Gastrocnemius medialis (tissue), 4 donors: ENCODE measurements around the gene CHKA. TPM values are rescaled to one million over a fixed set of nuclear protein-coding genes. Genes with fewer than 3 reads are reported as not detected.

ENCODE experiments used
- ATAC-seq, 2 donors: fragments of 150-250 bp; one replicate each; pipeline ENCODE4 v1.9.1; 2016
- DNase-seq, 2 donors: peaks; one replicate each; pipeline ENCODE4 v3.0.0-alpha.2; 2019
- H3K27ac ChIP-seq, 4 donors: fragments of 200-600 bp; sonication (generic); 1 replicate in 1 of 4; 2 replicates in 3 of 4; pipeline ENCODE4 v1.5.1; 2016 to 2018; ENCODE audit warnings: mild to moderate bottlenecking in 2 of 4, moderate library complexity in 1 of 4
- H3K27me3 ChIP-seq, 3 donors: fragments of 200-600 bp; sonication (generic) in 2 of 3; 1 replicate in 1 of 3; 2 replicates in 2 of 3; pipeline versions ENCODE4 v1.5.1 to v1.6.0; 2016 to 2019; ENCODE audit warnings: mild to moderate bottlenecking in 1 of 3, moderate library complexity in 1 of 3
- H3K36me3 ChIP-seq, 2 donors: fragments of 200-600 bp; sonication (generic) in 1 of 2; one replicate each; pipeline ENCODE4 v1.5.1; 2017 to 2018
- H3K4me1 ChIP-seq, 2 donors: fragments of 200-600 bp; sonication (generic) in 1 of 2; one replicate each; pipeline ENCODE4 v1.5.1; 2016 to 2017; ENCODE audit warnings: mild to moderate bottlenecking in 2 of 2
- H3K4me3 ChIP-seq, 4 donors: fragments of 200-600 bp; sonication (generic) in 3 of 4; 1 replicate in 1 of 4; 2 replicates in 3 of 4; pipeline ENCODE4 v1.5.1; 2016 to 2019; ENCODE audit warnings: mild to moderate bottlenecking in 2 of 4
- H3K9me3 ChIP-seq, 3 donors: fragments of 200-600 bp; sonication (generic) in 2 of 3; 1 replicate in 1 of 3; 2 replicates in 2 of 3; pipeline ENCODE4 v1.5.1; 2016 to 2019
- POLR2A ChIP-seq, 2 donors: fragments of 450-650 bp; IDR thresholded peaks; one replicate each; pipeline ENCODE4 v1.6.1; 2017; ENCODE audit warnings: antibody characterized with exemption in 2 of 2, mild to moderate bottlenecking in 2 of 2, moderate library complexity in 2 of 2
- in situ Hi-C, 4 donors: fragments of 200-750 bp; cut with MboI; loops; one replicate each; pipeline versions ENCODE4 v1.15.0 to v1.8.0; 2017; ENCODE audit warnings: low sequenced_read_pairs in 4 of 4
- intact Hi-C: fragments of 100-400 bp; cut with DNase I; formaldehyde crosslinking; loops from one replicate; pipeline ENCODE4 v1.15.1; 2023; ENCODE audit warnings: low total_unique reads
- total RNA-seq, 4 donors: library from RNA; depleted of rRNA; stranded (reverse); fragments of >200 nt; gene quantifications; one replicate each; pipeline versions ENCODE4 v1.1.0 to v1.2.3, GENCODE V29; 2016
- TF ChIP-seq, protein P1 (sequence below), 5 experiments: fragments of 450-650 bp in 3 of 5; fragments of 200-600 bp in 2 of 5; sonication (generic) in 2 of 5; IDR thresholded peaks in 4 of 5; conservative IDR thresholded peaks in 1 of 5; 1 replicate in 4 of 5; 2 replicates in 1 of 5; pipeline ENCODE4 v1.5.1; 2016 to 2019; ENCODE audit warnings: antibody characterized with exemption in 5 of 5, mild to moderate bottlenecking in 3 of 5, moderate library complexity in 3 of 5

Gene CHKA
- total RNA-seq, 4 donors from 2014 or later = 7.3 to 20.9 (median 12.3) TPM

DNA sequence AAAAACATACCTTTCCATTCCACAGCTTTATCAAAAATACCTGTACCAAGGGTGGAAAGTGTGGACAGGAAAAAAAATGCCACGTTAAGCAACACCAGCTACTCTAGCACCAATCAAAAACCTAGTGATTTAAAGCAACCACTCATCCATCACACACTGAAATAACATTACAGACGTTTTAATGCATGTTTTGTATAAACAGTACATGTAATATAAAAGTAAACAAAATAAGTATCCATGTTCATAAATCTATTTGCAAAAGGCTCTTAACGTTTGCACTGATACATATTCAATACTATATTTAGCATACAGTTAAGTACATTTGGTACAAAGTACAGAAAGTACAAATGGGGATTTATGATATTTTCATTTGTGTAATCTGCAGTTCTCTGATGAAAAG, 38.7 kb downstream of the CHKA start:
- no peak for ATAC-seq
- DNase-seq = no peak
- in situ Hi-C loops (no loop called here), intact Hi-C loops (no loop called here)
- TF ChIP-seq POLR2A (IDR thresholded peaks at IDR 0.05) = no peak
- TF ChIP-seq, protein P1, sequence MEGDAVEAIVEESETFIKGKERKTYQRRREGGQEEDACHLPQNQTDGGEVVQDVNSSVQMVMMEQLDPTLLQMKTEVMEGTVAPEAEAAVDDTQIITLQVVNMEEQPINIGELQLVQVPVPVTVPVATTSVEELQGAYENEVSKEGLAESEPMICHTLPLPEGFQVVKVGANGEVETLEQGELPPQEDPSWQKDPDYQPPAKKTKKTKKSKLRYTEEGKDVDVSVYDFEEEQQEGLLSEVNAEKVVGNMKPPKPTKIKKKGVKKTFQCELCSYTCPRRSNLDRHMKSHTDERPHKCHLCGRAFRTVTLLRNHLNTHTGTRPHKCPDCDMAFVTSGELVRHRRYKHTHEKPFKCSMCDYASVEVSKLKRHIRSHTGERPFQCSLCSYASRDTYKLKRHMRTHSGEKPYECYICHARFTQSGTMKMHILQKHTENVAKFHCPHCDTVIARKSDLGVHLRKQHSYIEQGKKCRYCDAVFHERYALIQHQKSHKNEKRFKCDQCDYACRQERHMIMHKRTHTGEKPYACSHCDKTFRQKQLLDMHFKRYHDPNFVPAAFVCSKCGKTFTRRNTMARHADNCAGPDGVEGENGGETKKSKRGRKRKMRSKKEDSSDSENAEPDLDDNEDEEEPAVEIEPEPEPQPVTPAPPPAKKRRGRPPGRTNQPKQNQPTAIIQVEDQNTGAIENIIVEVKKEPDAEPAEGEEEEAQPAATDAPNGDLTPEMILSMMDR (IDR thresholded peaks at IDR 0.05 in 4 of 5, conservative IDR thresholded peaks at IDR 0.05 in 1 of 5) = no peak
- no peaks in the 10 kb centered on the region for H3K27me3 ChIP-seq
- no peaks in the 10 kb centered on the region for H3K36me3 ChIP-seq
- H3K4me1 ChIP-seq = peaks cover 6 to 24% of the 10 kb centered on the region in 2 donors
- peak overlapping the region in 1 of 4 donors; percentile 77 for H3K27ac ChIP-seq
- H3K4me3 ChIP-seq = no peak overlapping the region
- H3K9me3 ChIP-seq = no peaks in the 10 kb centered on the region

DNA sequence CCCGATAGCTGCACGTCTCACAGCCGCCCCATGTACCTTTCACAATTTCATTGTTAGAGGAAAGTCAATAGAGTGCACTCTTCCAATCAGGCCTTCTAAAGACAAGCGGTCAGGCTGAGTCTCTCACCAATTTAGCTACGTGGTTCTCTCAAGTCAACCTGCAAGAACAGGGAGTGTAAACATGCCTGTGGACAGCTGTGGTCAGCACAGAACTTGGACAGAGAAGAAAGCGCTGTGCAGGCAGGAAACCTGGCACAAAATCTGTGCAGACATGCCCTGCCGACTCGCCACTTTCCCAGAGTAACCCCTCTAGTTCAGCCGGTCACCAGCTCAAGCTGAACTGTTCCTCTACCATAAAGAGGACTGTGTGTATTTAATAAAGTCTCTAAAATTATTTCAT, 39.5 kb downstream of the CHKA start:
- no peaks in the 10 kb centered on the region for H3K36me3 ChIP-seq
- intact Hi-C loops = no loop called here
- TF ChIP-seq, protein P1 (IDR thresholded peaks at IDR 0.05 in 4 of 5, conservative IDR thresholded peaks at IDR 0.05 in 1 of 5) = no peak
- TF ChIP-seq POLR2A (IDR thresholded peaks at IDR 0.05) = no peak
- no peaks in the 10 kb centered on the region for H3K27me3 ChIP-seq
- H3K4me3 ChIP-seq = no peak overlapping the region
- H3K27ac ChIP-seq = peak overlapping the region in 3 of 4 donors; percentile 30 to 77 (median 38)
- DNase-seq = peak; percentile 30 to 59
- no peaks in the 10 kb centered on the region for H3K9me3 ChIP-seq
- peak; percentile 95 to 97 for ATAC-seq
- in situ Hi-C loops = no loop called here
- peaks cover 6 to 24% of the 10 kb centered on the region in 2 donors for H3K4me1 ChIP-seq

DNA sequence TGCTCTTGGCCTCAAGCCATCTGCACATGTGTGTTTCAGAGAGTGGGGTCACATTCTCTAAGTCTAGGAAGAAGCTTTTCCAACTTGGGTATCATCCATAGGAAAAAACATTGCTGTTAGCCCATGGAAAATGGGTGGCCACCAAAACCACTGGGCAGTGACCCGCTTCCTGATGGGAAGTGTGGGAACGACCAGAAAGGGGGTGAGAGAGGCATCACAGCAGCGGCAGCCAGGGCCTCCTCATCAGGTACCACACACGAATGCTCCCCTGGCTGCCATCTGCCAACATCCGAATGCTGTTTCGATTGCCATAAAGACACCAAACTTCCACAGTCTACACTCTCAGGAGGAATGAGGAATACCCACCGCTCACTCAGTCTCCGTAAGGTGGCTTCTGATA, 40.3 kb downstream of the CHKA start:
- Histone ChIP-seq H3K4me3 (no peak overlapping the region), H3K27ac (peak overlapping the region in 1 of 4 donors; percentile 77), H3K27me3 (no peaks in the 10 kb centered on the region), H3K36me3 (no peaks in the 10 kb centered on the region), H3K9me3 (no peaks in the 10 kb centered on the region), H3K4me1 (peaks cover 6 to 24% of the 10 kb centered on the region in 2 donors)
- no peak for DNase-seq
- intact Hi-C loops (no loop called here), in situ Hi-C loops (no loop called here)
- no peak for ATAC-seq
- TF ChIP-seq, protein P1 (IDR thresholded peaks at IDR 0.05 in 4 of 5, conservative IDR thresholded peaks at IDR 0.05 in 1 of 5) = no peak
- no peak for TF ChIP-seq POLR2A (IDR thresholded peaks at IDR 0.05)

DNA sequence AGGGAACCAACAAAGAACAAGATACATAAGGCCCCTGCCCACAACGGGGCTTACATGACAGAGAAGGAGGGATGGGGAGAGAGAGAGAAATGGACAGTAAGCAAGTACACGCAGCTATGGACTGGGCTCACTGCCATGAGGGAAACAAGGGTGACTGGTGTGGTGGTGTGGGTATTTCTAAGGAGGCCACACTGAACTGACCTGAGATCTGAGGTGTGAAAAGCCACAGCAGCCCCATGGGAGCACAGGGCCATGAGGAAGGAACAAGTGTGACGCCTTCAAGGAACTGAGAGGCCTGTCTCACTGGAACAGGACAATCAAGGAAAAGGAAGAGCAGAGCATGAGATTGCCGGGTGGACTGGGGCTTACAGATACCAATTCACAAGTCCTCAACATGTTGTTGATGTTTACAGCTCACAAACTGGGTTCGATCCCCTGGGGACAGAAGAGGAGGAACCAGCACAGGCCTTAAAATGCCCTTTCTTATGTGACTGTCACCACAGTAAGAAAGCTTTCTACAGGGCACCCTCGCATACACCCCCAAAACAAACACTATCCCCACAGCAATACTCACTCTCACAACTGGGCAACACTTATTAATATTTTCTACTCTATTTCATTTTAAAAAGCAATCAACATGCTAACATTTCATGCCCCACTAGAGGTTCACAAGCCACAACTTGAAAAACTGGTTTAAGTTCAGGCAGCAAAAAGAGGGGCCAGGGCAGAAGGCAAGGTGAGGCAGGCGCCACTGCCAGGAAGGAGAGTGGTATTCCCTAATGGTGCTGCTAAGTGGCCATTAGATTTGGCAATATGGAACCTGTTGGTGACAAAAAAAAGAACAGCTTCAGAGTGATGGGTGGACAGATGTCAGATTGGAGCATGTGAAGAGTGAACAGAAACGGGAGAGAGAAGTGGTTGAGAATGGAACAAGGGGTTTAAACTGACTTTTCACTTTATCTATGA, 43.3 kb downstream of the CHKA start:
- in situ Hi-C loops (no loop called here), intact Hi-C loops (no loop called here)
- ATAC-seq (no peak), DNase-seq (no peak)
- H3K4me3 ChIP-seq = no peak overlapping the region
- H3K4me1 ChIP-seq = peaks cover 6 to 16% of the 10 kb centered on the region in 2 donors
- no peak overlapping the region for H3K27ac ChIP-seq
- peaks cover 0 to 17% of the 10 kb centered on the region in 2 donors for H3K36me3 ChIP-seq
- H3K9me3 ChIP-seq = no peaks in the 10 kb centered on the region
- TF ChIP-seq POLR2A (IDR thresholded peaks at IDR 0.05) = no peak
- TF ChIP-seq, protein P1 (IDR thresholded peaks at IDR 0.05 in 4 of 5, conservative IDR thresholded peaks at IDR 0.05 in 1 of 5) = no peak
- H3K27me3 ChIP-seq = no peaks in the 10 kb centered on the region
